HCT116 (cell line): ENCODE results near the gene ARRB2. TPM values are rescaled to one million over a fixed set of nuclear protein-coding genes. Genes with fewer than 3 reads are reported as not detected.
"Not testable (repeated sequence)": the region's sequence is repeated elsewhere in the genome, so short reads cannot be mapped to it uniquely, and the experiment has no call there.

Experiments used
- ATAC-seq: fragments of 200-7000 bp; cut with Tn5 transposase; 2 replicates; pipeline ENCODE4 v1.9.1; 2020; ENCODE audit warnings: mild to moderate bottlenecking, moderate library complexity
- BruUV-seq: library from RNA; stranded (reverse); fragments of 400-500 nt; replicated peaks from 2 replicates; lab custom pipeline; 2021; lab: Mats Ljungman, UMichigan
- CTCF ChIA-PET: fragments of 300-600 bp; sonication (Branson Sonifier 250); formaldehyde crosslinking; loops from one replicate; lab custom pipeline; 2021; ENCODE audit warnings: antibody characterized with exemption; lab: Charles Lee
- POLR2A ChIA-PET: fragments of 300-600, 350-600 bp; sonication (Branson Sonifier 250); formaldehyde crosslinking; loops from one replicate; lab custom pipeline; 2021; ENCODE audit warnings: antibody characterized with exemption; lab: Charles Lee
- RAD21 ChIA-PET, 2 experiments: fragments of 300-600 bp; sonication (Branson Sonifier 250); formaldehyde crosslinking; loops; one replicate each; lab custom pipeline; 2023; ENCODE audit warnings: low total read pairs in 2 of 2; ENCODE audit not compliant: uncharacterized antibody in 2 of 2, unreplicated experiment in 2 of 2, low non-redundant PET in 1 of 2; lab: Charles Lee
- DNase-seq: peaks from one replicate; pipeline ENCODE4 v3.0.0-alpha.2; 2010; ENCODE audit warnings: low read depth, low spot score
- H2AFZ ChIP-seq: fragments of 200-600 bp; shearing (Covaris generic), sonication (generic); 2 replicates; pipeline ENCODE4 v1.6.1; 2017; ENCODE audit warnings: low read depth, mixed run types, mixed read lengths, antibody characterized with exemption, low read length; ENCODE audit not compliant: poor library complexity, severe bottlenecking
- H3K27ac ChIP-seq: 2 replicates; pipeline ENCODE4 v1.5.1; 2012; ENCODE audit warnings: low read depth, low read length
- H3K27me3 ChIP-seq: fragments of 200-600 bp; sonication (generic); 2 replicates; pipeline ENCODE4 v1.6.1; 2016; ENCODE audit warnings: mixed run types, low read length, mixed read lengths; ENCODE audit not compliant: insufficient read depth
- H3K36me3 ChIP-seq, 2 experiments: fragments of 200-500 bp in 1 of 2; fragments of 200-600 bp in 1 of 2; sonication (Bioruptor generic) in 1 of 2; sonication (generic) in 1 of 2; 2 replicates each; pipeline versions ENCODE4 v1.5.1 to v1.6.1; 2014 to 2016; ENCODE audit warnings: low read length in 2 of 2, inconsistent platforms in 1 of 2, mixed read lengths in 1 of 2, mixed run types in 1 of 2; ENCODE audit not compliant: insufficient read depth in 2 of 2, control insufficient read depth in 1 of 2
- H3K4me1 ChIP-seq, 2 experiments: fragments of 200-600 bp in 1 of 2; sonication (generic) in 1 of 2; 2 replicates each; pipeline versions ENCODE4 v1.5.1 to v1.6.1; 2012 to 2017; ENCODE audit warnings: low read length in 2 of 2, inconsistent platforms in 1 of 2, mild to moderate bottlenecking in 1 of 2, mixed read lengths in 1 of 2, mixed run types in 1 of 2, moderate library complexity in 1 of 2; ENCODE audit not compliant: insufficient read depth in 2 of 2, control insufficient read depth in 1 of 2
- H3K4me2 ChIP-seq: fragments of 200-600 bp; sonication (generic); 2 replicates; pipeline ENCODE4 v1.6.1; 2017; ENCODE audit warnings: mixed run types, low read length, mixed read lengths
- H3K4me3 ChIP-seq, 2 experiments: fragments of 200-600 bp in 1 of 2; sonication (generic) in 1 of 2; replicated peaks in 1 of 2; 2 replicates each; pipeline ENCODE4 v1.5.1; 2011 to 2016; ENCODE audit warnings: low read length in 2 of 2, control low read depth in 1 of 2, low read depth in 1 of 2, mild to moderate bottlenecking in 1 of 2, mixed read lengths in 1 of 2, mixed run types in 1 of 2
- H3K79me2 ChIP-seq: fragments of 200-600 bp; sonication (generic); 2 replicates; pipeline ENCODE4 v1.6.1; 2017; ENCODE audit warnings: mild to moderate bottlenecking, mixed run types, low read length, moderate library complexity, mixed read lengths; ENCODE audit not compliant: insufficient read depth
- H3K9ac ChIP-seq: fragments of 200-600 bp; sonication (generic); 2 replicates; pipeline ENCODE4 v1.6.1; 2016; ENCODE audit warnings: low read length, mixed read lengths
- H3K9me2 ChIP-seq: fragments of 200-600 bp; sonication (generic), shearing (Covaris generic); 2 replicates; pipeline ENCODE4 v1.6.1; 2017; ENCODE audit warnings: mixed run types, mild to moderate bottlenecking, moderate library complexity; ENCODE audit not compliant: insufficient read depth
- H3K9me3 ChIP-seq, 2 experiments: fragments of 200-500 bp in 1 of 2; fragments of 200-600 bp in 1 of 2; sonication (Bioruptor generic) in 1 of 2; sonication (generic) in 1 of 2; 2 replicates each; pipeline ENCODE4 v1.6.1; 2014 to 2017; ENCODE audit warnings: low read length in 2 of 2, mixed read lengths in 2 of 2, inconsistent platforms in 1 of 2, low read depth in 1 of 2, mild to moderate bottlenecking in 1 of 2, mixed run types in 1 of 2, moderate library complexity in 1 of 2; ENCODE audit not compliant: control insufficient read depth in 1 of 2, insufficient read depth in 1 of 2
- H4K20me1 ChIP-seq: fragments of 200-600 bp; sonication (generic), shearing (Covaris generic); 2 replicates; pipeline ENCODE4 v1.6.1; 2017; ENCODE audit warnings: mixed run types, mild to moderate bottlenecking, moderate library complexity; ENCODE audit not compliant: insufficient read depth
- CBX3 ChIP-seq: IDR thresholded peaks from 2 replicates; pipeline ENCODE4 v1.6.1; 2012; ENCODE audit warnings: low read depth
- CEBPB ChIP-seq: IDR thresholded peaks from 2 replicates; pipeline ENCODE4 v1.6.1; 2012; ENCODE audit warnings: low read depth
- EZH2phosphoT487 ChIP-seq: fragments of 200-600 bp; IDR thresholded peaks from 2 replicates; pipeline ENCODE4 v1.6.1; 2018; ENCODE audit warnings: antibody characterized with exemption, borderline replicate concordance
- JUND ChIP-seq: IDR thresholded peaks from 2 replicates; pipeline ENCODE4 v1.6.1; 2012
- POLR2AphosphoS5 ChIP-seq: IDR thresholded peaks from 2 replicates; pipeline ENCODE4 v1.6.1; 2011; ENCODE audit warnings: mild to moderate bottlenecking, low read depth, low read length, moderate library complexity
- RAD21 ChIP-seq: IDR thresholded peaks from 2 replicates; pipeline ENCODE4 v1.6.1; 2012; ENCODE audit warnings: low read depth, mild to moderate bottlenecking
- REST ChIP-seq: IDR thresholded peaks from 2 replicates; pipeline ENCODE4 v1.6.1; 2012; ENCODE audit warnings: low read depth
- SIN3A ChIP-seq: IDR thresholded peaks from 2 replicates; pipeline ENCODE4 v1.6.1; 2012; ENCODE audit warnings: low read depth
- YY1 ChIP-seq: IDR thresholded peaks from 2 replicates; pipeline ENCODE4 v1.6.1; 2011; ENCODE audit warnings: low read length, low read depth, moderate library complexity, mild to moderate bottlenecking; ENCODE audit not compliant: insufficient replicate concordance; ENCODE audit errors: extremely low read depth
- intact Hi-C: fragments of 100-400 bp; cut with micrococcal nuclease; formaldehyde crosslinking; loops from 2 replicates; pipeline ENCODE4 v1.10.0; 2022
- total RNA-seq: library from RNA; stranded (reverse); gene quantifications from one replicate; pipeline ENCODE4 v1.2.1, GENCODE V29; 2021; ENCODE audit not compliant: unreplicated experiment
- TF ChIP-seq, protein P1 (sequence below): IDR thresholded peaks from 2 replicates; pipeline ENCODE4 v1.6.1; 2012

The ARRB2 gene
- total RNA-seq, 1 experiment from 2014 or later: 70.8 TPM

- POLR2A ChIA-PET: interaction anchor here (0.7 kb wide), 1 partner anchor 261 kb away, joined by 3 read pairs; no protein-coding TSS in a partner anchor
- H3K9ac ChIP-seq, RAD21 ChIA-PET, CTCF ChIA-PET, H4K20me1 ChIP-seq, H3K4me2 ChIP-seq, ATAC-seq, intact Hi-C loops, H3K27me3 ChIP-seq, DNase-seq, BruUV-seq, H3K27ac ChIP-seq, H2AFZ ChIP-seq, H3K4me3 ChIP-seq, H3K9me2 ChIP-seq, H3K9me3 ChIP-seq: not testable (repeated sequence)
- Histone ChIP-seq H3K4me1 (peaks cover 22 to 29% of the 10 kb centered on the region in 2 experiments), H3K36me3 (peaks cover 24 to 31% of the 10 kb centered on the region in 2 experiments; a peak in 3 of 4 replicates), H3K79me2 (peaks cover 57% of the 10 kb centered on the region)
Measured at GRCh38 chr17:4683739-4684138, 26.7 kb upstream of the ARRB2 start.

GRCh38 chr17:4689872-4690271 lies 20.6 kb upstream of the ARRB2 start:
- DNase-seq, RAD21 ChIA-PET: not testable (repeated sequence)
- peaks cover 95% of the 10 kb centered on the region for H3K79me2 ChIP-seq

DNA sequence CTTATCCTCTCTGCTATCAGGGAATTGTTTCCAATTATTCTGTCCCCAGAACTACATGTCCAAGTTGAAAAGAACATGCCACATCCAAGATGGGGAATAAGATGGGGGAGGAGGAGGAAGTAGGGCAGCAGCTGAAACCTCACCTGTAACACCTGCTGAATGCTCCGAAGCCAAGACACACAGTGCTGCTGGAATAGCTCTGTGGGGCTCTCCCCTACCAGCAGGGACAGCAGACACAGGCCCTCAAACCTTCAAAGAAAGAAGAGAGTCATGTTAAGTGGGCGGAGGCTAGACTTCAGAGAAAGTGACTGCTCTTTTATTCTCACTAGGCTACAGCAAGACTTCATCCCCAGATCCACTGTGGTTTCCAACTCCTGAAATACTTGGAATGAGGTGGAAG lies 19.7 kb upstream of the ARRB2 start:
- no peak for ATAC-seq
- intact Hi-C loops: no loop called here
- TF ChIP-seq JUND: no peak
- no peak for TF ChIP-seq CBX3
- TF ChIP-seq SIN3A: no peak
- no peak for TF ChIP-seq RAD21
- TF ChIP-seq, protein P1, sequence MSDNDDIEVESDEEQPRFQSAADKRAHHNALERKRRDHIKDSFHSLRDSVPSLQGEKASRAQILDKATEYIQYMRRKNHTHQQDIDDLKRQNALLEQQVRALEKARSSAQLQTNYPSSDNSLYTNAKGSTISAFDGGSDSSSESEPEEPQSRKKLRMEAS: no peak
- TF ChIP-seq YY1: no peak
- no peak for TF ChIP-seq CEBPB
- no peak for TF ChIP-seq POLR2AphosphoS5
- TF ChIP-seq EZH2phosphoT487: no peak
- TF ChIP-seq REST: no peak

More at GRCh38 chr17:4689872-4690271, 20.6 kb upstream of the ARRB2 start:
- H3K27me3 ChIP-seq, H2AFZ ChIP-seq, H4K20me1 ChIP-seq, H3K27ac ChIP-seq, H3K9ac ChIP-seq, ATAC-seq, H3K4me3 ChIP-seq, H3K9me3 ChIP-seq, intact Hi-C loops, H3K9me2 ChIP-seq, H3K4me1 ChIP-seq, BruUV-seq, CTCF ChIA-PET, H3K4me2 ChIP-seq: not testable (repeated sequence)
- POLR2A ChIA-PET: interaction anchor here (1.3 kb wide), 1 partner anchor 11 kb away, joined by 3 read pairs; no protein-coding TSS in a partner anchor
- H3K36me3 ChIP-seq: peaks cover 19 to 46% of the 10 kb centered on the region in 2 experiments; a peak in 3 of 4 replicates

More for the DNA sequence above, 19.7 kb upstream of the ARRB2 start:
- Histone ChIP-seq H3K4me3 (no peak overlapping the region), H3K4me2 (no peak overlapping the region), H3K27me3 (no peaks in the 10 kb centered on the region), H3K4me1 (no peaks in the 10 kb centered on the region), H3K9me2 (no peaks in the 10 kb centered on the region), H2AFZ (no peak overlapping the region), H3K79me2 (peaks cover 96% of the 10 kb centered on the region), H4K20me1 (peaks cover 8% of the 10 kb centered on the region; the same call in 1 of the 2 replicates), H3K36me3 (peaks cover 19 to 41% of the 10 kb centered on the region in 2 experiments; a peak in 3 of 4 replicates), H3K9ac (no peak overlapping the region), H3K27ac (no peak overlapping the region), H3K9me3 (no peaks in the 10 kb centered on the region)
- POLR2A ChIA-PET: no interaction called here
- DNase-seq: no peak
- RAD21 ChIA-PET: no interaction called here
- no TSS peak for BruUV-seq
- CTCF ChIA-PET: no interaction called here
